Right ventricle myocardium superior (tissue), 1 donor: Measurements from ENCODE around the gene MSANTD2. TPM values are rescaled to one million over a fixed set of nuclear protein-coding genes. Genes with fewer than 3 reads are reported as not detected.

ENCODE experiments used
- ATAC-seq: fragments of 200-7000 bp; cut with Tn5 transposase; one replicate; pipeline ENCODE4 v1.9.1; 2020; ENCODE audit warnings: mild to moderate bottlenecking; ENCODE audit not compliant: poor library complexity
- DNase-seq: peaks from one replicate; pipeline ENCODE4 v3.0.0-alpha.2; 2020
- intact Hi-C: fragments of 100-400 bp; cut with DNase I; formaldehyde crosslinking; loops from one replicate; pipeline ENCODE4 v1.11.2; 2022
- total RNA-seq: library from RNA; stranded (reverse); fragmentation: NEBNext Ultra II Directional; extraction: Animal tissue kit (Norgen Biotek cat#: 25700); gene quantifications from one replicate; pipeline ENCODE4 v1.2.1, GENCODE V29; 2021
- donor health status: DM: no; HTN: yes; CAD: no; lungs with severe emphysema.

Gene MSANTD2
- total RNA-seq, 1 donor from 2014 or later: 4.0 TPM

DNA sequence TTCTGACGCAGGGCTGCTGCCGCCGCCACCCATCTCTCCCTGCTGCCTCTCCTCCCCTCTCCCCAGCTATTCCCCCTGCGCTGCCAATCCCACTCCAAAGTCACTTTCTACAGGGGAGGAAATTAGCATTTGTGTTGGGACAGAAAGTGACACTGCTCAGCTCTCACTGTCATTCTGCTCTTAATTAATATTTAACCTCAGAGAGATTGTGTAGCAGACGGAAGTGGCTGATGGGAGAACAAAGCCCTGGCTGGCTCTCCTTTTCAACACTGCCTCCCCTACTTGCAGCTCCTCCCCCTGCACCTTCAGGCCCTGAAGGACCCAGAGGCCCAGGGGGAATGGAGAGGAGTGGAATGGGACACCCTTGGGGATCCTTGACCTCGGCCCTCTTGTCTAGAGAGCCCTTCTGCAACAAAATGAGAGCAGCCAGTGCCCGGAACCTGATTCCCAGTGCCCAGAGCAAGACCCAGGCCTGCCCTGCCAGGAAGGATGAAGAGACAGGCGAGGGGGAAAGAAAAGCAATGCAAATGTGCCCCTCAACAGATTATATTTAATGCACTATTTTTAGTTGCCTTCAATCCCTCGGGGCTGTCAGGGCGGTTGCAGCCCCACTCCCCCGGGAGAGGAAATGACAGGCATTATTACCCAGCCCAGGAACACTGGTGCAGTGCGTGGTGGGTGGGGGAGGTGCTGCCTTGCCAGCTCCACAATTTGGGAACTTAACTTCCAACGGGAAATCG, 75.1 kb downstream of the MSANTD2 start:
- DNase-seq (no peak), ATAC-seq (peak; percentile 64)
- intact Hi-C loops: no loop called here

DNA sequence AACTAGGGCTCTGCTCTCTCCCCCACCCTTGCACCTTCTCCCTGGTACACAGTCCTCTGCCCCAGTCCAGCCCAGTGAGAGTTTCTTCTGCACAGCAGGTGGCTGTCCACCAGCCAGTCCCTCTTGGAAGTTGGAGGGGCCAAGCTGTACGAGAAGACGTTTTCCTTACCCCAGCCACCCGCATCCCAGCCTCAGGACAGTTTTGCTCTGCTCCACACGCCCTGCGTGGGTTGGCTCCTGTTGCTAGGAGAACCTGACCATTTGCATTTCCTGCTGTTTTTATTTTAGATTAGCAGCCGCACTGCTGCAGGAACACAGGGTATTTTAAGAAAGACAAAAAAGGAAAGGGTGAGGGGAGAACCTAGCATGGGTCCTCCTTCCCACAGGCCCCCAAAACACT, 78.0 kb downstream of the MSANTD2 start:
- DNase-seq (no peak), ATAC-seq (no peak)
- intact Hi-C loops: no loop called here

DNA sequence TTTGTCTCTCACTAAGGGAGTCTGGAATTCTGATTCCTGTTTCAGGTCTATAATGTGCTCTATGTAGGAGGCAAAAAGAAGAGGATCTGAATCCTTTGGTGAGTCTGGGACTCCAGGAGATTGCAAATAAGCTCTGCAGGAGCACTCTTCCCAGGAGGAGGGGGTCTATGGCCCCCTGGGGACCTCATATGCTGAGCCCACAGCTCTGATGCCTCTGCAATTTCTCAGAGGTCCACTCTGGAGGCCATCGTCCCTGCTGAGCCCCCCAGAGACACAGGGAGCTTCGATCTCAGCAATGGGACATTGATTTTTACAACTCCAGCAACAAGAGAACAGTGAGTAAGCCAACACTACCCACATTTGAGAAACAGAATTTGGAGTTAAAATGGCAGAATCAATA, 80.7 kb downstream of the MSANTD2 start:
- intact Hi-C loops: no loop called here
- ATAC-seq: no peak

DNA sequence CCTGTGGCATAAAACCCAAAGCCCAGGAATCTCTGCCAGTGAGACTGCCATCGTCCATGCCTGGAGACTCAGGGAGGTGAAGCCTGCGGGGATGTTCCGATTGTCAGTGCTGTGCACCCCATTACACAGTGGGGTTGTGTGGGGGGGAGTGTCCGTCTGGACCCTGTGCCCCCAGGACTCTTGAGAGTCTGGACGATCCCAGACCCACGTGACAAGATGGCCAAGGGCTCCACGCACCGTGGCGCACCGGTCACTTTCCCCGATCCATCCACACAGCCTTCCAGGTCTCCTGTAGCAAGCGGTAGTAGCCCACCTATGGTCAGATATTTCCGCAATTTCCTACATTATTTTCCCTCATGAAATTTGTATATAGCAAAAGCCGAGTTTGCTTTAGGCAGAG, 81.4 kb downstream of the MSANTD2 start:
- ATAC-seq (no peak), DNase-seq (no peak)
- intact Hi-C loops: no loop called here

More for the DNA sequence above, 80.7 kb downstream of the MSANTD2 start:
- no peak for DNase-seq

DNA sequence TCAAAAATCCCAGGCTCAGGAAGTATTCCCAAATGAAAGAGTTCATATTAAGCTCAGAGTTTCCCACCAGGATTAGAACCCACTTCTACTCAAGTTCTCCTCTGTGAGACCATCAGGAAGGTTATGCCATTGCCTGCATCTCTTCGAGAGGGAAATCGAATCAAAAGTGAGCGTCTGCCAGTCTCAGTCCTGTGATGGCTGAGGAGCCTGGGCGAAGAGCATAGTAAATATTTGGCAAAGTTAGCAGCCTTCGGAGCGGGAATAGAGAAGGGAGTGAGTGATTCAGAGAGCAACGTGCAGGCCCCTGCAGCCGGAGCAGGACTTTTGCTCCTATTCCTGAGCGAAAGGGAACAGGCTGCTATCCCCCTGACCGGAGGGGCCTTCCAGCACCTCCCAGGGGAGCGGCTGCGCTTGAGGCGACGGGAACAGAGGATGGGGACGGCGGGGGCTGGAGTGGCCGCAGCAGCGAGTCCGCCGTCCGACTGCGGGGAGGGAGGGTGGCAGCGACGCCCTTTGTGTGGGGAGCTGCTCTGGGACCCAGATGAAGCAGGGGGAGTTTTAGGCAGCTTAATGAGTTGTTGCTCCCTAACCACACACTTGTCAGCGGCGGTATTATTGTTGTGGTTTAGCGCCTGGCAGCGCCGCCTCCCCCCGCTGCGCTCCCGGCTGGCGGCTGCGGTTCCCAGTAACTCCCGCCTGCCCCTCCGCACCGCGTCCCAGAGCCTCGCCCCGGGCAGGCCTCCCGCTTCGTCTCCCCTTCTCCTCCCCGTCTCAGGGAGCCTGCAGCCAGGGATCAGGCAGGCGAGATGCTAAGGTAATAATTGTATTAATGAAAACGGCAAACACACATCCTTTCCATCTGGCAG, 82.2 kb downstream of the MSANTD2 start:
- ATAC-seq: peak; percentile 73
- peak; percentile 62 for DNase-seq
- intact Hi-C loops: no loop called here

GRCh38 chr11:124717421-124717785, 82.8 kb downstream of the MSANTD2 start:
- DNase-seq (no peak), ATAC-seq (peak; percentile 59)
- intact Hi-C loops: no loop called here

GRCh38 chr11:124716591-124716990, 83.6 kb downstream of the MSANTD2 start:
- intact Hi-C loops: no loop called here
- DNase-seq (no peak), ATAC-seq (no peak)

Other genes with a start within 250 kb of the MSANTD2 start
- gene OR8A1, start 230.4 kb downstream of the MSANTD2 start, total RNA-seq: not detected
- gene PANX3, start 189.0 kb downstream of the MSANTD2 start, total RNA-seq: not detected
- 18.2 TPM for gene TBRG1, start 177.5 kb downstream of the MSANTD2 start, total RNA-seq
- gene SIAE, start 126.7 kb downstream of the MSANTD2 start, total RNA-seq: 83.4 TPM
- gene SPA17, start 126.5 kb downstream of the MSANTD2 start, total RNA-seq: 2.7 TPM
- gene NRGN, start 60.5 kb downstream of the MSANTD2 start, total RNA-seq: 3.6 TPM
- gene VSIG2, start 48.2 kb downstream of the MSANTD2 start, total RNA-seq: 1.2 TPM
- gene ESAM, start 38.1 kb downstream of the MSANTD2 start, total RNA-seq: 39.0 TPM
- 3.0 TPM for gene ROBO3, start 65.0 kb upstream of the MSANTD2 start, total RNA-seq
- gene ROBO4, start 97.5 kb upstream of the MSANTD2 start, total RNA-seq: 21.9 TPM
- gene HEPN1, start 118.8 kb upstream of the MSANTD2 start, total RNA-seq: not detected
- gene HEPACAM, start 135.6 kb upstream of the MSANTD2 start, total RNA-seq: 0.35 TPM
- 0.24 TPM for gene CCDC15, start 153.8 kb upstream of the MSANTD2 start, total RNA-seq